Stimulated activated CD8-positive, alpha-beta memory T cell treated with anti-CD3 and anti-CD28 coated beads, Interleukin-15, amount 100 ng/mL, for 24 hours (primary cell): ENCODE measurements around the gene PLA2G4A.

Source experiments
- DNase-seq: peaks from one replicate; pipeline ENCODE4 v3.0.0-alpha.2; 2020; ENCODE audit warnings: low read depth

The PLA2G4A gene

DNA sequence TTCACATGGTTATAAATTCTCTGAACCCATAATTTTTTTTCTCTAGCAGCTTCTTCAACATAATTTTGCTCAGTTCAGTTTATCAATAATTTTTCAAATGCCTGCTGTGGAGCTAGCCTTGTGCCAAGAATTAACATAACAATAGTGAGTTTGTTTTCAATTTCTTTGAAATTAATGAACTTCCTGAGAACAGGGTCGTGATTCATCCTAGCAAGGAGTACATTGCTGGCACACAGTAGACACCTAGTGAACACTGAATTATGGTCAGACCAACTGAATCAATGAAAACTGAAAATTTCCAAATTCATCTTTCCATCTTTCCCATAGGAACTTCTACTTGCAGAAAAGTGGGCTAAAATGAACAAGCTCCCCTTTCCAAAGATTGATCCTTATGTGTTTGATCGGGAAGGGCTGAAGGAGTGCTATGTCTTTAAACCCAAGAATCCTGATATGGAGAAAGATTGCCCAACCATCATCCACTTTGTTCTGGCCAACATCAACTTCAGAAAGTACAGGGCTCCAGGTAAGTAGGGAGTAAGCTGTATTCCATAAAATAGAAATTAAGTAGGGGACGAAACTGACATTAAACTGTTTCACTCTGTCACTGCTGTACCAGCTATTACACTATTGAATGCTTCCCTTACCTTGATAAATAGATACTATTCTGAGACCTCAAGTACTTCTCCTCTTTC, 148.7 kb downstream of the PLA2G4A start:
- DNase-seq = no peak

DNA sequence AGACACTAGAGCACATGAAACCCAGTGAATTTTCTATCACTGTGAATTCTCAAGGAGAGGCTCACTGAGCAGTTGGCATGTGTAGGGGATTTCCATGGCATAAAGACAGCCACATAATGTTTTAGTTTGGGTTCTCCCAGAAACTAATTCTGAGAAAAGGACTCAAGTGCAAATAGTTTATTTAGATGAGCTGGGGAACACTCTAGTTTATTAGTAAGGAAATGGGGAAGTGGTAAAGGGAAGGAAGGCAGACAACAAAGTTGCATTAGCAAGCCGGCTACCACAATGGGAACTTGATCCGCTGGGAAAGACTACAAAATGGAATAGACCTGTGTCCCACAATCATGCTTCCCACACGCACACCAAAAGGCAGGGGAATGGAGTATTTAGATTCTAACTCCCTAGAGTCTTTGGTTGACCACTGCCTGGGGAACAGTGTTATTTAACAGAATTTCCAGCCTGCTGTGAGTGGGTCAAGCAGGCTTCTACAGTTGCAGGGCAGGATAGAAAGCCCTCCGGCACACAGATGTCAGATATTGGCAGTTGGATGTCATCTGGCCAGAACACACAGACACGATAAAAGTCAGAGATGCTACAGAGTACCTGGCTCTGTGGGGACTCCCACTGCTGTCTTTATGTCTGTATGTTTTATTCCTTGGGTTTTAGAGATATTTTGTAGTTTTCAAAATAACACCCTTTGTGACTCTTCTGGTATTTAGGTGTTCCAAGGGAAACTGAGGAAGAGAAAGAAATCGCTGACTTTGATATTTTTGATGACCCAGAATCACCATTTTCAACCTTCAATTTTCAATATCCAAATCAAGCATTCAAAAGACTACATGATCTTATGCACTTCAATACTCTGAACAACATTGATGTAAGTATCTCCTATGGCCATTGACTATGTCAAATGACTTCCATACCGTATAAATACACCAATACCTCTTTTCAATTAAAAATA, 150.1 kb downstream of the PLA2G4A start:
- DNase-seq = no peak

DNA sequence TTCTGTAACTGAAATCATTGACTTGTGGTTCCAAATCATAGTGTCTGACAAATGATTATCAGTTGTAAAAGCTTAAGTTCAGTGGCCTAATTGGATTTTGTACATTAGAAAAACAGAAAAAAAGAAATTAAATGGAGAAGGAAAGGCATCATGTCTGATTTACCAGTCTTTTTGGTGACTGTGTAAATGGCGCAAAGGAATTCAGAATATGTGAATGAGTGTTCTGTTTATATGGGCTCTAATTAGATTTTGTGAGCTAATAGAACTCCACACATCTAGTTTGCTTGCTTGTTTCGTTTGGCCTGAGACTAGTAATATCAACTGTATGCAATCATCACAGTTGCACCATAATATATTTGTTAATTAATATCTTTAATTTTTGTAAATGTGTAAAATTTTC, 151.7 kb downstream of the PLA2G4A start:
- DNase-seq = no peak

DNA sequence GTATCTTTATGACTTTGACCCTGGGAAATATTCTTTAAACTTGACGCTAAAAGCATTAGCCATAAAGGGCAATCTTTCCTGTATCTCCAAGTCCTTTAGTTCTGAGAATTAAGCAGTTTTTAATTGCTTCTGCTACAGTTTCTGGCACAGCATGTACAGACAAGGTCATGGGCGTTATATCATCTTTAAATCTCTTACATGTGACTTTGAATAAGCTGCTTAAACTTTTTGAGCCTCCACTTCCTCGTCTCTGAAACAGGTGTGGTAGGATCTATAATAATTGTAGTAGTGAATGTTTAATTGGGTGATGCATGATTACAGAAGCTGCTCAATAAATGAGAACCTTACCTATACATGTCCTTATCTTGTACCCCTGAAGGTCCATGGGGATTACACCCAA, 153.4 kb downstream of the PLA2G4A start:
- no peak for DNase-seq

DNA sequence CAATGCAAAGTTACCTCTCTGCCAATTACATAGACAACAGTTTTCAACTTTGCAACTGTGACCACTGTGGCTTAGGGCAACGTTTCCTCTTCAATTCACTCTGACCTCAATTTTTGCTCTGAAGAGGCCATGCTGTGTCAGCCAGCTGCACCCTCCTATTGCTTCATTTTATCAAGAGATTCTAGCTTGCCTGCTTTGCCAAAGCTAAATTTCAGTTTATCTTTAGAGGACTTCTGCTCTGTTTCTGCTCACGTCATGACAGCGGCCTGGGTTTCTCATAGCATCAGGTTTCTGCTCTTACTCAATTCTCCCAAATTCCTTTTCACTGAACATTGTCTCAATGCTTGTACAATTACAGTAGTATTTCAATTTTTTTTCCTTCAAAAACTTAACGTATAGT, 154.6 kb downstream of the PLA2G4A start:
- DNase-seq = no peak

- DNase-seq = no peak
Measured at GRCh38 chr1:186984959-186985358, 156.2 kb downstream of the PLA2G4A start.

DNA sequence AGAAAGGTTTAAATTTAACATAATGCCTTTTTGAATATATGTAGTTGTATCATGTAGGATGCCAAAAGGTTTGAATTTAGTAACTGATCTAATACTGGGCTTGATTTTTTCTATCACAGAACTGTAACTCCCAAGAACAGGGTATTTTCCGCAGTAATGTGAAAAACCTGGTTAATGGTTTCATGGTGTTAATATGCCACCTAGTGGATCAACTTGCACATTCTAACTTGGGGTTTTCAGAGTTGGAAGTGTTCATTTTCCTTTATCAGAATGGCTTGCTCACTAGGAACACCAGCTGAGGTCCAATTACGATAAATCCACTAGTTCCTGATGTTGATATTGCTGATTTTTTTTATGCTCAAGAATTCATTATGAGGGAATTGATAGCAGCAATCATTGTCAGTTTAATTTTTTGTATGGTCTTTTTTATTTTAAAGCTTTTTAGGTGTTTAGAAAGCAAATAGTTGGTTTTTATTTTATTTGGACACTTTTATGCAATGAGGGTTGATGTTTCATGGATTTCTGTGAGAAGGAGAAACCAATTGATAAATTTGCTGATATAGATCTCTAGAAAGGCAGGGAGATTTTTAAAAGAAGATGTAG, 157.2 kb downstream of the PLA2G4A start:
- DNase-seq = no peak

DNA sequence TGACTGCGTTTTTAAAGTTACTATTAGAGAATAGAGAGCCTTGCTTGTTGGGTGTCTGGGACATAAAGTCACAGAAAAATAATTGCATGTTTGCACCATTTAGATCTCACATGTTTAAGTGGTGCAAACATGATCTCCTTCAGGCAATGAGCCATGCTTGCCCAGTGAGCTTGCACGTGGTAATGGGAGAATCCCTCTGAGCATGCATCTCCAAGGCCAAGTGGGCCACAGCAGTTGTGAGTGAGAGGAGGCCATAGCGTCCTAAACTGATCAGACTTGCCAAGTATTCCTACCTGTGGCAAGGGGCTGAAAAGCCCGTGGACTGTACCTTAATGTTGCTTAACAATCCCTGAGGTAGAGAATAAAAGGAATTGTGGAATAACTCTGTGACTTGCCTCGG, 158.3 kb downstream of the PLA2G4A start:
- DNase-seq = no peak

DNA sequence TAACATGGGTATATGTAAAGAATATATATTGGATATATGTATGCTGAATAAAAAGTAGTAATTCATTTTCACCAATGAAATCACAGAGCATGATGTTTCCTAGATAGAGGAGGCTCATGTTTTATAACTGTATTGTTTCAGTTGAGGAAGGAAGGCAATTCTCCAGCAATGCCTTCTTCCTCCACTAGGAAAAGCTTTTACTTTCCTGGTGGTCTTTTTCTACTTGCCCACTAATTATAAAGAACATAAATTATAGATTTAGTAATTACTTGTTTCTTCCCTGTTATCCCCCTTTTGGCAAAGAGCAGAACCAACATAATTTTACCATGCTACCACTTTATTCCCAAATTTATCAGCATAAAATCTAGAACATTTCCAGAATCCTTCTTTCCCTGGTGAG, 159.0 kb downstream of the PLA2G4A start:
- no peak for DNase-seq

- DNase-seq = no peak
Measured at GRCh38 chr1:186993996-186994395, 165.2 kb downstream of the PLA2G4A start.

GRCh38 chr1:186994897-186995296, 166.1 kb downstream of the PLA2G4A start:
- no peak for DNase-seq

GRCh38 chr1:186996816-186997215, 168.1 kb downstream of the PLA2G4A start:
- no peak for DNase-seq

GRCh38 chr1:186997877-186998276, 169.1 kb downstream of the PLA2G4A start:
- no peak for DNase-seq

- DNase-seq = no peak
Measured at GRCh38 chr1:186999506-186999905, 170.8 kb downstream of the PLA2G4A start.

DNA sequence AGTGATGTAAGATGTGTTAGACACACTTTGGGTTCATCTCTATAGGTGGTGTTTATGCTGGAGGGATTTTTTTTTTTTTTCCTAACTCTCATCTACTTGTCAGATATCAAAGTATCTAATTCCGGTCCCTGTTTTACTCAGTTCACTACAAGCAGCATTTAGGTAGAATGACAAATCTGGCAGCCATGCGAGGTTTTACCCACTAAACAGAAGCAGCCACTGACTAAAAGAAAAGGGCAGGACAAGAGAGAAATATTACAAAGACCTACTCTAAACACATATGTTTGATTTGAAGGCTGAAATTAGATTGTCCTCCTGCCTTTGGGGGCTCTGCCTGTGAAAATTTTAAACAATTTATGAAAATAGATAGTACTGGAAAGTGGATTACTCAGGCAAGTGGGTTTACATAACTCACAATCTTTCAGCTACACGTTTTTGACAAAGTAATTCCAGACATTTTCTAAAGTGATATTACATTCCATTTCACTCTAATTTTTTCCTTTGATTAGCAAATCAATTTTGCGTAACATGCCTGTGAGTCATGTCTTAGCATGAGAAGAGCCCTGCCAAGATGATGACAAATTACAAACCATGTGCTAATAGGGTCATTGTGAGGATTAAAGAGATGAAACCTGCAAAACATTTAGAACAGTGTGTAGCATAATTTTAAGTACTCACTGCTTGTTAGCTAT, 172.6 kb downstream of the PLA2G4A start:
- no peak for DNase-seq

DNA sequence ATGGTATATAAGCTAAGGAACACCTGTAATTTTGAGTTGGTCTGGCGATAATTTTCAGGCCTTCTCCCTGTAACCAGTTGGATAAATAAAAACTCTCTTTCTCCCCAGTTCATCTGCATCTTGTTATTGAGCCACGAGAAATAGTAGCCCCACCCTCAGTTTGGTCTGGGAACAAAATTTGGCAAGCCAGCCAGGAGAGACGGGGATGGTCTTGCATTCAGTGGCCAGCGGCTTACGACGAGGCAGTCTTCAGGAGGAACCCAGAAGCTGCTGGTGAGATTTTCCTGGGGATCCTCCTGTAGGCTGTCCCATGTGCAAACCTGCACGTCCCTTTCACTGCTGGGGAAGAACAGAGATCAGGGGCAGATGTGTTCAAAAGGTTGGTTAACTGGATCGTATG, 174.6 kb downstream of the PLA2G4A start:
- no peak for DNase-seq

DNA sequence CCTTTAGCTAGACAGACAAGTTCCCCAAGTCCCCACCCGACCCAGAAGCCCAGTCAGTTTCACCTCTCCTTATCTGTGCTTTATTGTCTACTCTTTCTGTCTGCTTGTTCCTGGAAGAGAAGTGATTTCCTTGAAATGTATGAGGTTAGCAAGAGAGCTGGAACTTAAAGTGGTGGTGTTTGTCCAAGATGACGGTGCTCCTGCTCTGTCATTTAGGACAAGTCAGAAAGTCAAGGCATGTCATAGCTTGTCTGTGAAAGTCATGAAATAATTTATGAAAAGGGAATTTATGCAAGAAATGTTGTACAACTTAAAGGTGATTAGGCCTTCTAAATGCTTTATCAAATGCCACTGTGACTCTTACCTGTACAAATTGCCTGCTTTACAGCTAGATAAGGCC, 178.1 kb downstream of the PLA2G4A start:
- DNase-seq = no peak

GRCh38 chr1:187009320-187009719, 180.6 kb downstream of the PLA2G4A start:
- no peak for DNase-seq

DNA sequence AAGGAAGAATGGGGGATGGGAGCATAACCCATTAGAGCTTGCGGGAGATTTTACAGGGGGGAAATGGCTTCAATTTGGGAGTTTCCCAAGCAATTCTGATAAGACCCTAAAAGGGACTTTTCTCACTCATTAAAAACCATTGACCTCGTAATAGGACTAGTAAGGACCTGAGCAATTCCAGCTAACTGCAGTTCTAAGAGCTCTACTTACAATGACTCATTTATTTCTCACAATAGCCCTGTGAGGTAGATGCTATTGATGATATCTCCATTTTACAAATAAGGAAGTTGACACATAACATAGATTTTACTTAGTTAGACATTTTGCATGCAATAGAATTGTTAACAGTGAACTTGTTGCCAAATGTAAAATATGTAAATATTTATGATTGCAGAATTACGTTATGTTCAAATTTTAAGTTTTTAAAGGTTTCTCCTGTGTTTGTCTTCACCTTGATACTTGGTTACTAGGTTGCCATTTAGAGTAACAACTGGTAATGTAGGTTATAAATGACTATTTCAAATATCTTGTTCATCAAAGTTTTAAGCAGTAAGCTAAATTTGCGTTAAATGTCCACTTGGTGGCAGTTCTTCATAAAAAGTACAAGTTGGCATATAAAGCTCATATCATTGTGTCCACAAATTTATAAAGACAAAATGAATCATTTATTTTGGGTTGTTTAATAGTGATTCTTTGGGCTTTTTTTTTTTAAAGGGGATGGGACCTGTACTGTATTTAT, 182.0 kb downstream of the PLA2G4A start:
- no peak for DNase-seq

DNA sequence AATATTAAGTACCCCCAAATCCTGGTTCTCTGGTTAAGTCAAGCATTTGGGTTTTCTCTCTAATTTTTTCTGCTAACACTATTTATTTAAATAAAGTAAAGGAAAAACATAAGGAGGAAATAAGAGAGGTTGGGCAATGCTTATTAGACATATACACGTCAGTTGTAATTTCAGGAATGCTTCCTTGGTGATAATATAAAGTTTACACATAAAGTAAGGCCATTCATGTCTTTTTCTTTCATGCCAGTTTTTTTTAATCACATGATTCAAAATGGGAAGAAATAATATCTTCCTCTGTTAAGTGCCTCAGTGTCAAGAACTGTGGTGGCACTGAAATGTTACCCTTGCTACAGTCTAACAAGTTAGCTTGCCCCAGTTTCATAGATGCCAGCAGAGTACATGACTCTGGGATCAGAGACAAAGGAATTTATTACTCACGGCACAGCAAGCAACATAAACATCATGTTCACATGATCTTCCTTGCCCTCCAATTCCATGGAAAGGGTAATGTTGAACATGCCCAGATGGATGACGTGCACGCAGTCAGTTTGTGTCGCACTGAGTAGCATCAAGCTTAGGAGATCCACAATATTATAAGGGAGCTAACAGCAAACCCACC, 184.9 kb downstream of the PLA2G4A start:
- no peak for DNase-seq

DNA sequence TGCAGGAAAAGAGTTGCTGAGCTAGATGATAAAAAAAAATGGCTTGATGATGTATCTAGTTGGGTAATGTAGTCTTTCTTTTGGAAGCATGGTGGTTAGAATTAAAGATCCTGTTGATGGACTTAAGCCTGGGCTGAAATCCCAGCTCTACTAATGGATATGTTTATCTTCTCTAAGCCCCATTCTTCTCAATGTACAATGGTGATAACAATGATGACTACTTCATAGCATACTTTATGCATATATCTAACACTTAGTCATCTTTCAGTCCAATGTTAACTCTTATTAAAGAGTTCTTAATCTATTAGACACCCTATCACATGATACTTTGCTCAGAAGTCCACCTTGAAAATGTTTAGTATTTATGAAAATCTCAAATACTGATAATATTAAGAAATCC, 189.5 kb downstream of the PLA2G4A start:
- DNase-seq = no peak
